ENCODE data around the gene CES2.

CES2 gene

DNA sequence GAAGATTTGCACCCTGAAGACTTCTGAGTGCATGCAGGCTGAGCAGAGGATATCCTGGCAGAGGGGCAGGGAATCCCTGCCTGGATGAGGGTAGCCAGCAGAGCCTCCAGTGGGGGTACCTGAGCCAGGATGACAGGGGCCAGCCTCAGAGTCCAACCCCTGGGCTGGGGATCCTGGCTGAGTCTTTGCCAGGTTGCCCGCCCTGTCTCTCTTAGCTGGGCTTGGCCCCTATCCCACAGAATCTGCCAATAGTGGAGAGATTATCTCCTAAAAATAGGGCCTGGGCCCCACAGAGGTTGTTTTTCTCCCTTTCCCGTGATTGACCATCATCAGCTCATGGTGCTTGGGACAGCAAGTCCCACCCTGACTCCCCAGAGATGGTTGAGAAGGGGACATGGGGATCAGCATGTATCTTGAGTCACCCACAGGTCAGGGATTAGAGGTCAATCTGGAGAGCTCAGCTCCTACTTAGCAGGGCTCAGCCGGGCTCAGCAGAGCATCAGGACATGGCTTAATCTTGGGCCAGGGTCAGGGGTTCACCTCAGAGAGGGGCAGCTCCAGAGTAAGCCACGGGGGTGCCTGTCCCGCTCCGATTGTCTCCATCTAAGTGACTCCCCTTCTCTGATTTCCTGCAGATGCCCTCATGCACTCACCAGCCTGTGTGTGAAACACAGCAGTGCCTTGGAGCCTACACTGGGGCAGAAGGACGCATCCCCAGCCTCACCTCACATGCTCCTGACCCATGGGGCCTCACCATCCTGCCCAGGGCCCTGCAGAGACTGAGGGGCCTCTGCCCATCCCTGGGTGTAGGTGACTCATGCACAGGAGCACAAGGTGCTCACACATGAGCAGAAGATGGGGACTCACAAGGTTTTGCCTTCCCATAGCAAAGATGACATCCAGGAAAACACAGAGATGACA, 28.1 kb upstream of the CES2 start:
- H3K4me3 ChIP-seq (replicated peaks in 1 of 2; ENCODE audit: low read depth in 2 of 2, low read length in 2 of 2), result no peak overlapping the region
- TF ChIP-seq, protein P1, sequence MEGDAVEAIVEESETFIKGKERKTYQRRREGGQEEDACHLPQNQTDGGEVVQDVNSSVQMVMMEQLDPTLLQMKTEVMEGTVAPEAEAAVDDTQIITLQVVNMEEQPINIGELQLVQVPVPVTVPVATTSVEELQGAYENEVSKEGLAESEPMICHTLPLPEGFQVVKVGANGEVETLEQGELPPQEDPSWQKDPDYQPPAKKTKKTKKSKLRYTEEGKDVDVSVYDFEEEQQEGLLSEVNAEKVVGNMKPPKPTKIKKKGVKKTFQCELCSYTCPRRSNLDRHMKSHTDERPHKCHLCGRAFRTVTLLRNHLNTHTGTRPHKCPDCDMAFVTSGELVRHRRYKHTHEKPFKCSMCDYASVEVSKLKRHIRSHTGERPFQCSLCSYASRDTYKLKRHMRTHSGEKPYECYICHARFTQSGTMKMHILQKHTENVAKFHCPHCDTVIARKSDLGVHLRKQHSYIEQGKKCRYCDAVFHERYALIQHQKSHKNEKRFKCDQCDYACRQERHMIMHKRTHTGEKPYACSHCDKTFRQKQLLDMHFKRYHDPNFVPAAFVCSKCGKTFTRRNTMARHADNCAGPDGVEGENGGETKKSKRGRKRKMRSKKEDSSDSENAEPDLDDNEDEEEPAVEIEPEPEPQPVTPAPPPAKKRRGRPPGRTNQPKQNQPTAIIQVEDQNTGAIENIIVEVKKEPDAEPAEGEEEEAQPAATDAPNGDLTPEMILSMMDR (IDR thresholded peaks at IDR 0.05; ENCODE audit: low read depth, low read length), result no peak
- no peak for DNase-seq (ENCODE audit: low read depth in 2 of 2)

DNA sequence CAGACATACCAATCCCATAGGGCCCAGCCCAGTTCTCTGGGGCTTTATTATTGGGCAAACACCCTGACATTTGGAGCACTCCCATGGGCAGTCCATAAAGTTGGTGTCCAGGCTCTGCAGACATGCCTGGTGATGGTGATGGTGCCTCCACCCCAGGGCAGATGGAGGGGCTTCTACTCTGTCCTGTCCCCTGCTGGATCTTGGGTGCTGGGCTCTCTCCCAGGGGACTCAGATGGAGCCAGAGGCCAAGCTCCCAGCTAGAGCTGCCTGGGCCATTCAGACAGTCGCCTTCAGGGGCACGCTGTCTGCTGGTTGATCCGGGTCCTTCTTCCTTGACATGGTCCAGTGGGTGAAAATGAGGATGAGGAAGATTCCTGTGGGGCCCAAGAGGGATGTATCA, 27.2 kb upstream of the CES2 start:
- H3K4me3 ChIP-seq (replicated peaks in 1 of 2; ENCODE audit: low read depth in 2 of 2, low read length in 2 of 2), result no peak overlapping the region
- TF ChIP-seq, protein P1 (IDR thresholded peaks at IDR 0.05; ENCODE audit: low read depth, low read length), result no peak
- no peak for DNase-seq (ENCODE audit: low read depth in 2 of 2)

DNA sequence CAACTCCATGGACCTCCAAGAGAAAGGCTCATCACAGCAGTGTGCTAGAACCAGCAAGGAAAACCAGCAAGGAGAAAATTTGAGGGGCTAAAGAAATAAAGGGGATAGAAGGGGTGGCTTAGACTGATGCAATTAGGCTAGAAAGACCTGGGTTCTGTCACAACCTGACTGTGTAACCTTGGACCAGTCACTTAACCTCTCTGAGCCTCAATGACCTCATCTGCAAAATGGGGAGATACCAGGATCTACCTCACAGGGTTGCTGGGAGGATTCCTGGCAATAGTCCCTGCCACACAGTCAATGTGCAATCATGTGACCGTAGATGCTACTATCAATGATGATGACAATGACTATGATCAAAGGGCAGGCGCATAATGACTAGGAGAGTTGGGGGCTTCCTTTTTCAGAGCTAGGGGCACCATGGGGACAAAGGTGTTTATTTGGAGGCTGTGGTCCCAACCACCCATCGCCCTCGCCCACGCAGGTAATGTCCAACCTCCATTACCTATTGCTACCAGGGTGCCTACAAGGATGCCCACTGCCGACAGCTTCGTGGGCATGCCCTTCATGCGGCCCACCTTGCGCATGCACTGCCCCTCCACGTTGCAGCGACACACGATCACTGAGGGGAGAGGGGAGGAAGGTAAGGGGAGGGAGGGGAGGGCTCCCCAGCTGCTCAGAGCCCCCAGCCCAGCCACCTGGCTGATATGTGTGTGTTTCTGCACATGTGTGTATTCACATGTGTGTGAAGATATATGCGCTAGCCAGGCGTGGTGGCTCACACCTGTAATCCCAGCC, 26.4 kb upstream of the CES2 start:
- H3K4me3 ChIP-seq (replicated peaks in 1 of 2; ENCODE audit: low read depth in 2 of 2, low read length in 2 of 2), result no peak overlapping the region
- no peak for DNase-seq (ENCODE audit: low read depth in 2 of 2)
- TF ChIP-seq, protein P1 (IDR thresholded peaks at IDR 0.05; ENCODE audit: low read depth, low read length), result no peak

DNA sequence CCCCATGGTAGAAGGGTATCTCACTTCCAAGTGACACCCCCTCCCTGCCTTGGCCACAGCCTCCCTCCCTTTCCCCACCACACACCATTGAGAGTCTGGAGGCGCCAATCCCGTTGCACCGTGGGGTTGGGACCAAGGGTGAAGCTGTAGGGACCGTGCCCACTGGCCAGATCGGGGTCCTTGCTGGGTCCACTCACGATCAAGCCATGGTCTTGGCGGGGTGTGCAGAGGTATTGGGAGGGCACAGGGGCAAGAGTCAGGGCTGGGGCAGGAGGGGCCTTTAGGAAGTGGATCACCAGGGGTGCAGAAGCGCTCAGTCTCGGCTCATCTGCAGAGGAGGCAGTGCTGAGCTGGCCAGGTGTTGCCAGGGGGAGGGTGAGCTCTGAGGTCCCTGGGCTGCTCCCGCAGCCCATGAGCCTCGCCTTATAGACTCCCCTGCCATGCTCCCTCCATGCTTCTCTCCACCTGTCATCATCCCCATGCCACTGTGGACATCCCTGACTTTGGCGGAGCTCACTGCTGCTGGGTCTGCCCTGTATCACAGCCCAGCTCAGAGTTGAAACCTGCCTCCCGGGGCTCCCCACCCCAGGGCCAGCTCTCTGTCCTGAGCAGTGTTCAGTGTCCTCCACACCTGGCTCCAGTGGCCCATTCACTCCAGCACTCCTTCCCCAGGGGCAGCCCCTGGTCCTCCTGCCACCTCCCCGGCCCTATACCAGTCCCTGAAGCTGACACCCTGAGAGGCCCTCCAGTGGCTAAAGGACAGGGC, 25.0 kb upstream of the CES2 start:
- H3K4me3 ChIP-seq (replicated peaks in 1 of 2; ENCODE audit: low read depth in 2 of 2, low read length in 2 of 2), result no peak overlapping the region
- no peak for DNase-seq (ENCODE audit: low read depth in 2 of 2)
- TF ChIP-seq, protein P1 (IDR thresholded peaks at IDR 0.05; ENCODE audit: low read depth, low read length), result no peak

DNA sequence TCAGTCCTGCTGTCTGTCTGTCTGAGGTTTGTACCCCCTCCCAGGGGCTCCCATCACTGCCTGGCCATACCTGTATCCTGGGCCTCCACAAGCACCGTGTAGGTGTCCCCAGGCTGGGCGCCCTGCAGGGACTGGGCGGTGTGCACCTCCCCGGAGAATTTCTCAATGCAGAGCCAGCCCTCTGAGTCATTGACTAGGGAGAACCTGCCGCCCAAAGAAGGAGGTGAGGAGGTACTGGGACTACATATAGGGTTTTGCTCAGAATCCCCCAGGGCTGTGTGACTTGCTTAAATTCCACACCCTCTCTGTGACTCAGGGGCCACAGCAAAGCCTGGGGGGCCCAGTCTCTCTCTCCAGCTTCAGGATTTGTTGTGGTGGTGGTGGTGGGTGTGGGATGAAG, 24.2 kb upstream of the CES2 start:
- TF ChIP-seq, protein P1 (IDR thresholded peaks at IDR 0.05; ENCODE audit: low read depth, low read length), result no peak
- peak in 1 of 2 donors; percentile 19 for DNase-seq (ENCODE audit: low read depth in 2 of 2)
- no peak overlapping the region for H3K4me3 ChIP-seq (replicated peaks in 1 of 2; ENCODE audit: low read depth in 2 of 2, low read length in 2 of 2)

DNA sequence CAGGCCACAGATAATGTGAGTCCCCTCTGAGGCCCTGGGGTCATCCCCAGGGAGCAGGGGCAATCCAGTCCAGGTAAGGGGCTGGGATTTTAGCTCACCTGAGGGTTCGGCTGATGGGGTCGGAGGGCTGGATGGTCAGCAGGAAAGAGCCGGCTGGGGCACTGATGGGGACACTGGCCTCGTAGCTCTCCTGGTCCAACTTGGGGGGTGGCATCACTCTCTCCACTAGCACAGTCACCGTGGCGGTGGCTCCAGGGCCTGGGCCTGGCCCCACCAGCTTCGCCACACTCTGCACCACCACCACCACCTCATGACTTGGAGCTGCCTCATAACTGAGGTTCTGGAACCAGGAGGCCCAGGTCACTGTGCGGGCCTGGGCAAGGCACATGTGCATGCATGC, 23.5 kb upstream of the CES2 start:
- TF ChIP-seq, protein P1 (IDR thresholded peaks at IDR 0.05; ENCODE audit: low read depth, low read length), result no peak
- no peak overlapping the region for H3K4me3 ChIP-seq (replicated peaks in 1 of 2; ENCODE audit: low read depth in 2 of 2, low read length in 2 of 2)
- DNase-seq (ENCODE audit: low read depth in 2 of 2), result no peak

All from cardiac fibroblast (primary cell).